PC-9 (cell line): Measurements from ENCODE around the gene IL1RL1.

Experiments
- CTCF ChIP-seq: fragments of 200-600 bp; sonication (generic); conservative IDR thresholded peaks from 2 replicates; pipeline ENCODE4 v1.6.1; 2017; ENCODE audit warnings: mixed run types, antibody characterized with exemption, mild to moderate bottlenecking, moderate library complexity
- EZH2 ChIP-seq: fragments of 200-600 bp; sonication (generic); IDR thresholded peaks from 2 replicates; pipeline ENCODE4 v1.8.0; 2017; ENCODE audit warnings: antibody characterized with exemption, low read depth

- TF ChIP-seq CTCF (peak; percentile 82), EZH2 (no peak)
Measured at GRCh38 chr2:102355526-102356380, 44.4 kb downstream of the IL1RL1 start, which contains the start of gene IL18R1.
